ENCODE data around the gene VSTM2B.

VSTM2B gene

DNA sequence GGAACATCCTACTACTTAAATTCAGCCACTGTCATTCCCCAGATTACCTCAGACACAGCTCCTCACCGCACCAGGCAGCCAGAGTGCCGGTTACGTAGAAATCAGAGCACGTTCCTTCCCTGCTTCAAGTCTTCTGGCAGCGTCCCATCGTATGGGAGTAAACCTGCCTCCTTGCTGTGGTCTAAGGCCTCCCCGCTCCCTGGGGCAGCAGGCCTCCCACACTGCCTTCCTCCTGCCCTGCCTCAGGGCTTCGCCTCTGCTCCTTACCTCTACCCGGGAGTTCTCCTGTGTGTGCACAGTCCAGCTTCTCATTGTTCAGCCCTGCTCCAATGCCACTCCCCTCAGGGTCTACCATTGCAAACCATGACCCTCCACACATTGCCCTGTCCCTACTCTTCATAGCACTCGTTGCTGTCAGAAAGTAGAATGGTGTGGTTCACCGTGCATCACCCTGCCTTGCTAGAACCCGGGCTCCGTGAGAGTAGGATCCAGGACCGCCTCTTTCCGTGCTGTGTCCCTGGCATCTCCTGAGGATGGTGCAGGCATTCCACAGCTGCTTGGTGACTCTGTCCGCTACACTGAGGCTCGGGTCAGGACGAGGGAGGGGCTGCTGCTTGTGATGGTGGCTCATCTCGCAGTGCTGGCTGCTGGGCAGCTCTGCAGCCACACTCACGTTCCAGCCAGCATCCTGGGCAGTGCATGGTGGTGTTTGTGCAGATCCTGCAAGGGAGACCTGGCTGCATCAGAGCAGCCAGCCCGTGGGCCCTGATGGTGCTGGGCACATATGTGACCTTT, 87.2 kb downstream of the VSTM2B start:
- FAIRE-seq (no peak), DNase-seq (ENCODE audit: extremely low spot score, insufficient read length, low read depth) (no peak)

DNA sequence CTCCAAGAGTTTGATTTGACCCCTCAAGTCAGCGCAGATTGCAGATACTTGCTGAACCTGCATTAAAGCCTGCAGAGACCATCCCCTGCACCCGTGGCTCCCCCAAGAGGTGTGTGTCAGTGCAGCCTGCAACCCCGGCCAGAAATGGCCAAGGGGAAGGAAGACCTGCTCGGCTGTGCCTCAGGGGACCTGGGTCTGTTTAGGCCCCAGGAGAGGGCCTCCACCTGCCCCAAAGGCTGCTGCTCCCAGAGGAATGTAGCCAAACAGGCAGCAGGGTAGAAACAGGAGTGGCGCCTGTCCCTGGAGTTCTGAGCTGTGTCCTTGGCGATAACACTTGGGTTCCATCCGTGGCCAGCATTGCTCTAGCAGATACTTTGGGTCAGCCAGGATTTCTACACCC, 88.3 kb downstream of the VSTM2B start:
- DNase-seq (ENCODE audit: extremely low spot score, insufficient read length, low read depth) (no peak), FAIRE-seq (no peak)
